K562 (cell line): ENCODE data around the gene VAT1L. TPM values are rescaled to one million over a fixed set of nuclear protein-coding genes. Genes with fewer than 3 reads are reported as not detected.
A peak's percentile ranks its signal among the peaks of the same experiment; 100 is the strongest.

ENCODE experiments used
- ATAC-seq: fragments of 200-7000 bp; cut with Tn5 transposase; 3 replicates; pipeline ENCODE4 v1.9.1; 2020; ENCODE audit warnings: moderate library complexity
- BruUV-seq: library from RNA; stranded (reverse); fragments of 400-500 nt; replicated peaks from 2 replicates; lab custom pipeline; 2021; lab: Mats Ljungman, UMichigan
- CTCF ChIA-PET: fragments of 300-600 bp; formaldehyde crosslinking; extraction: SDS; loops from one replicate; lab custom pipeline; 2021; ENCODE audit warnings: low intra/inter-chr PET ratio; lab: Yijun Ruan, JAX
- POLR2A ChIA-PET: fragments of 300-600, 350-650 bp; sonication (Branson Sonifier 250); formaldehyde crosslinking; extraction: SDS; loops from one replicate; lab custom pipeline; 2021; ENCODE audit warnings: antibody characterized with exemption, inconsistent platforms; lab: Yijun Ruan, JAX
- DNase-seq, 4 experiments: peaks; one replicate each; pipeline versions ENCODE4 v3.0.0 to v3.0.0-alpha.2; 2011 to 2018; ENCODE audit warnings: low spot score in 3 of 4, mixed read lengths in 3 of 4; ENCODE audit errors: extremely low read depth in 1 of 4
- FAIRE-seq: peaks from 2 replicates; lab custom pipeline; 2011; peaks lifted over from hg19 to GRCh38; lab: Jason Lieb, UNC
- H2AFZ ChIP-seq: 2 replicates; pipeline ENCODE4 v1.6.0; 2011; ENCODE audit warnings: low read depth, low read length, control low read depth, inconsistent platforms
- H3K27ac ChIP-seq: fragments of 200-600 bp; 3 replicates; pipeline ENCODE4 v1.8.0; 2011; ENCODE audit warnings: low read depth, mild to moderate bottlenecking, control low read depth, inconsistent platforms, low read length, moderate library complexity, mixed read lengths; ENCODE audit errors: extremely low read depth
- H3K27me3 ChIP-seq, 2 experiments: fragments of 300-600 bp in 1 of 2; 2 replicates in 1 of 2; 3 replicates in 1 of 2; pipeline versions ENCODE4 v1.6.0 to v1.8.0; 2011; ENCODE audit warnings: inconsistent platforms in 2 of 2, low read length in 2 of 2, mild to moderate bottlenecking in 1 of 2, mixed read lengths in 1 of 2, moderate library complexity in 1 of 2; ENCODE audit not compliant: control insufficient read depth in 2 of 2, insufficient read depth in 2 of 2
- H3K36me3 ChIP-seq: fragments of 300-600 bp; 3 replicates; pipeline ENCODE4 v1.8.0; 2011; ENCODE audit warnings: mild to moderate bottlenecking, low read length, inconsistent platforms; ENCODE audit not compliant: control insufficient read depth, insufficient read depth
- H3K4me1 ChIP-seq, 2 experiments: fragments of 200-600 bp in 1 of 2; replicated peaks in 1 of 2; 2 replicates in 1 of 2; 3 replicates in 1 of 2; pipeline versions ENCODE4 v1.5.1 to v1.8.0; 2011; ENCODE audit warnings: inconsistent platforms in 2 of 2, low read length in 2 of 2, mild to moderate bottlenecking in 1 of 2, mixed read lengths in 1 of 2, moderate library complexity in 1 of 2; ENCODE audit not compliant: control insufficient read depth in 2 of 2, insufficient read depth in 2 of 2
- H3K4me2 ChIP-seq: 2 replicates; pipeline ENCODE4 v1.6.1; 2011; ENCODE audit warnings: low read length, control low read depth, inconsistent platforms, mixed read lengths; ENCODE audit not compliant: insufficient read depth
- H3K4me3 ChIP-seq: fragments of 200-600 bp; sonication (generic), shearing (Covaris generic); 2 replicates; pipeline ENCODE4 v1.5.1; 2016; ENCODE audit warnings: control low read depth, inconsistent platforms
- H3K79me2 ChIP-seq: fragments of 200-600 bp; 3 replicates; pipeline ENCODE4 v1.8.0; 2011; ENCODE audit warnings: low read length, inconsistent platforms; ENCODE audit not compliant: control insufficient read depth, insufficient read depth
- H3K9ac ChIP-seq, 2 experiments: 2 replicates each; pipeline versions ENCODE4 v1.6.0 to v1.6.1; 2011; ENCODE audit warnings: low read depth in 2 of 2, low read length in 2 of 2, control low read depth in 1 of 2, inconsistent platforms in 1 of 2, mild to moderate bottlenecking in 1 of 2, mixed read lengths in 1 of 2; ENCODE audit not compliant: insufficient read depth in 1 of 2
- H3K9me1 ChIP-seq: one replicate; pipeline ENCODE4 v1.6.0; 2011; ENCODE audit warnings: inconsistent platforms, mild to moderate bottlenecking, low read length, moderate library complexity; ENCODE audit not compliant: control insufficient read depth, insufficient read depth
- H3K9me3 ChIP-seq: replicated peaks from 2 replicates; pipeline ENCODE4 v1.5.1; 2011; ENCODE audit warnings: low read depth, low read length, inconsistent platforms; ENCODE audit not compliant: control insufficient read depth, insufficient read depth
- H4K20me1 ChIP-seq: replicated peaks from 2 replicates; pipeline ENCODE4 v1.6.1; 2011; ENCODE audit warnings: low read length, inconsistent platforms, mixed read lengths; ENCODE audit not compliant: control insufficient read depth, insufficient read depth
- HDAC6 ChIP-seq: IDR thresholded peaks from 2 replicates; pipeline ENCODE4 v1.6.1; 2012; ENCODE audit warnings: low read depth, mild to moderate bottlenecking, control low read depth, inconsistent platforms, low read length, moderate library complexity
- HNRNPK ChIP-seq: fragments of 200-400 bp; formaldehyde crosslinking; IDR thresholded peaks from one replicate; pipeline ENCODE4 v1.6.1; 2018; ENCODE audit warnings: mild to moderate bottlenecking, low read depth, low read length; ENCODE audit not compliant: poor library complexity, severe bottlenecking
- NCOA2 ChIP-seq, 2 experiments: fragments of 450-650 bp; IDR thresholded peaks; 2 replicates each; pipeline ENCODE4 v1.6.1; 2018; ENCODE audit warnings: mild to moderate bottlenecking in 2 of 2, moderate library complexity in 1 of 2; ENCODE audit not compliant: partially characterized antibody in 2 of 2
- NEUROD1 ChIP-seq: fragments of 150-350 bp; IDR thresholded peaks from 2 replicates; pipeline ENCODE4 v1.6.1; 2014; ENCODE audit warnings: borderline replicate concordance, low read length, low read depth; ENCODE audit not compliant: partially characterized antibody
- NR1H2 ChIP-seq: sonication (generic); formaldehyde crosslinking; IDR thresholded peaks from 2 replicates; pipeline ENCODE4 v1.4.0; 2020; ENCODE audit warnings: mild to moderate bottlenecking, missing genetic modification reagents
- POLR3G ChIP-seq: IDR thresholded peaks from 2 replicates; pipeline ENCODE4 v1.6.1; 2011; ENCODE audit not compliant: insufficient read length, insufficient replicate concordance; ENCODE audit errors: extremely low read depth
- SRSF3 ChIP-seq: fragments of 200-400 bp; formaldehyde crosslinking; IDR thresholded peaks from 2 replicates; pipeline ENCODE4 v1.6.1; 2016; ENCODE audit warnings: mild to moderate bottlenecking, low read length, moderate library complexity; ENCODE audit not compliant: insufficient read depth
- SRSF9 ChIP-seq: fragments of 200-400 bp; formaldehyde crosslinking; IDR thresholded peaks from 2 replicates; pipeline ENCODE4 v1.6.1; 2017; ENCODE audit warnings: low read depth, low read length, borderline replicate concordance
- TSC22D4 ChIP-seq: fragments of 450-650 bp; IDR thresholded peaks from 2 replicates; pipeline ENCODE4 v1.6.1; 2016; ENCODE audit warnings: missing genetic modification characterization, missing biosample characterization, control low read depth
- ZNF76 ChIP-seq: fragments of 250-450 bp; sonication (Bioruptor Pico); IDR thresholded peaks from 2 replicates; pipeline ENCODE4 v1.4.0; 2020; ENCODE audit warnings: mild to moderate bottlenecking, moderate library complexity, borderline replicate concordance
- WGBS: fragments of 100-300 bp; shearing (Covaris generic); methylation state at CpG from one replicate; pipeline ENCODE4 v1.1.6; 2016; ENCODE audit warnings: low coverage, mixed read lengths; ENCODE audit not compliant: insufficient coverage; ENCODE audit errors: missing lambda C conversion rate; 5-methylcytosine and 5-hydroxymethylcytosine counted together
- in situ Hi-C: fragments of 300-500 bp; cut with MboI; formaldehyde crosslinking; loops from 4 replicates; pipeline ENCODE4 v1.15.0; 2018; ENCODE audit warnings: inconsistent platforms, mixed read lengths
- intact Hi-C: fragments of 100-400 bp; cut with micrococcal nuclease; formaldehyde crosslinking; loops from 2 replicates; pipeline ENCODE4 v1.14.2; 2022
- polyA plus RNA-seq, 8 experiments: library from polyadenylated mRNA; depleted of rRNA in 4 of 8; stranded (reverse) in 5 of 8; unstranded in 3 of 8; fragments of >200 nt; fragmentation: Nextera tagmentation in 2 of 8; fragmentation: Illumina TruSeq in 1 of 8; extraction: Ambion mirVana in 2 of 8; extraction: Trizol in 1 of 8; gene quantifications; 2 replicates each; pipeline versions ENCODE4 v1.2.1 to v1.2.3, GENCODE V29; 2011 to 2014; ENCODE audit warnings: inconsistent platforms in 1 of 8, missing spikeins in 1 of 8
- total RNA-seq, 7 experiments: library from RNA; depleted of rRNA in 6 of 7; stranded (reverse); fragments of >200 nt in 6 of 7; fragmentation: Illumina TruSeq in 2 of 7; extraction: Trizol in 2 of 7; gene quantifications; 2 replicates each; pipeline versions ENCODE4 v1.2.1 to v1.2.3, GENCODE V29; 2011 to 2021; ENCODE audit warnings: low replicate concordance in 1 of 7
- TF ChIP-seq, protein P1 (sequence below): sonication (generic); formaldehyde crosslinking; IDR thresholded peaks from 2 replicates; pipeline ENCODE4 v1.8.1; 2023; ENCODE audit warnings: mild to moderate bottlenecking, missing genetic modification reagents
- TF ChIP-seq, protein P2 (sequence below): fragments of 450-650 bp; formaldehyde crosslinking; IDR thresholded peaks from 2 replicates; pipeline ENCODE4 v1.4.0; 2020; ENCODE audit warnings: mild to moderate bottlenecking
- TF ChIP-seq, protein P3 (sequence below): fragments of 250-450 bp; sonication (Bioruptor Pico); IDR thresholded peaks from 2 replicates; pipeline ENCODE4 v1.8.0; 2022; ENCODE audit warnings: inconsistent platforms
- TF ChIP-seq, protein P4 (sequence below): fragments of 250-450 bp; sonication (Bioruptor Pico); IDR thresholded peaks from 2 replicates; pipeline ENCODE4 v1.4.0; 2020; ENCODE audit warnings: borderline replicate concordance

The VAT1L gene
- total and polyA plus RNA-seq, 9 of the 15 experiments (the other 6 are each of a cell fraction or from before 2014, with no cell fraction given), result 0.01 TPM; not detected in 8

DNA sequence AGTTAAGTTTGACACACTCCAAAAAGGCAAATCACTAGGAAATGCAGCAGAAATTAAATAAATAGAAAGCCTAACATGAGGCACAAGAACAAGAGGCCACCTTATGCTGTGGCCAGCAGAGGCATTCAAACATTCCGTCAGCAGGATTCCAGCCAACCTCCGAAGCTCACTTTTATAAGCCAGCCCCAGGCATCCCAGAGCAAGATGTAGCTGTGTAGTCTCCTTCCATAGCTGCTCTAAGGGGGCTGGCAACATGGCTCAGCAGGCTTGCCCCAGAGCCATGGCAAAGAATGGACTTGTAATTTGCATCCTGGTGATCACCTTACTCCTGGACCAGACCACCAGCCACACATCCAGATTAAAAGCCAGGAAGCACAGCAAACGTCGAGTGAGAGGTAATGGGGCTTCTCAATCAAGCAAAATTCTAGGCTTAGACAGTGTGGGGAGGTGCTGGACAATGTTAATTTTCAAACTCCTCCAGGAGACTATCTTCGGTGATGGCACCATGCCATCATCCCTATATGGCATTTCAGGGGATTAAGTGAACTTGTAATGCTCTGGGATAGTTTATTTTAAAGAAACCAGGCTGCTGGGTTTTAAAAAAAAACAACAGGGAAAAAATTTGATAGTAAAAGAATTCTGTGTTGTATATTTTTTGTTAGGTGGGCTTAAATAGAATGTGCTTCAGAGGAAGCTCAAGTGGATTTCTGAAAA, 234.1 kb downstream of the VAT1L start, which contains the start of gene CLEC3A:
Gene CLEC3A, plus strand, starts transcription at position 202 of the 714 bp plus-strand sequence. Its CDS starts 79 bp downstream, at position 281.
- Histone ChIP-seq H3K9ac (no peak within 1 kb of the TSS), H3K27ac (no peak within 1 kb of the TSS), H3K79me2 (no peaks in the 10 kb centered on the region), H4K20me1 (no peaks in the 10 kb centered on the region; the same call in 1 of the 2 replicates), H3K4me1 (no peaks in the 10 kb centered on the region), H2AFZ (no peak within 1 kb of the TSS), H3K9me3 (no peaks in the 10 kb centered on the region; the same call in 1 of the 2 replicates), H3K27me3 (peaks cover 2 to 4% of the 10 kb centered on the region in 2 experiments; a peak in 2 of 5 replicates), H3K4me3 (no peak within 1 kb of the TSS), H3K4me2 (no peak within 1 kb of the TSS), H3K36me3 (no peaks in the 10 kb centered on the region), H3K9me1 (no peaks in the 10 kb centered on the region)
- FAIRE-seq (no peak), DNase-seq (no peak), ATAC-seq (peak; percentile 44; the same call in 2 of the 3 replicates)
- ChIA-PET CTCF (no interaction called here), POLR2A (no interaction called here)
- 1% methylated on average over 5 of the region's 5 CpGs for WGBS
- intact Hi-C loops (no loop called here), in situ Hi-C loops (no loop called here)
- BruUV-seq, result no TSS peak
- TF ChIP-seq TSC22D4 (tag) (no peak), SRSF3 (no peak), NR1H2 (no peak), SRSF9 (no peak), HNRNPK (no peak), POLR3G (no peak), HDAC6 (no peak), NEUROD1 (no peak), NCOA2 (IDR thresholded peaks at IDR 0.05; ENCODE audit: partially characterized antibody in 2 of 2) (no peak), ZNF76 (CRISPR knock-in tag) (no peak)
- TF ChIP-seq, protein P1, sequence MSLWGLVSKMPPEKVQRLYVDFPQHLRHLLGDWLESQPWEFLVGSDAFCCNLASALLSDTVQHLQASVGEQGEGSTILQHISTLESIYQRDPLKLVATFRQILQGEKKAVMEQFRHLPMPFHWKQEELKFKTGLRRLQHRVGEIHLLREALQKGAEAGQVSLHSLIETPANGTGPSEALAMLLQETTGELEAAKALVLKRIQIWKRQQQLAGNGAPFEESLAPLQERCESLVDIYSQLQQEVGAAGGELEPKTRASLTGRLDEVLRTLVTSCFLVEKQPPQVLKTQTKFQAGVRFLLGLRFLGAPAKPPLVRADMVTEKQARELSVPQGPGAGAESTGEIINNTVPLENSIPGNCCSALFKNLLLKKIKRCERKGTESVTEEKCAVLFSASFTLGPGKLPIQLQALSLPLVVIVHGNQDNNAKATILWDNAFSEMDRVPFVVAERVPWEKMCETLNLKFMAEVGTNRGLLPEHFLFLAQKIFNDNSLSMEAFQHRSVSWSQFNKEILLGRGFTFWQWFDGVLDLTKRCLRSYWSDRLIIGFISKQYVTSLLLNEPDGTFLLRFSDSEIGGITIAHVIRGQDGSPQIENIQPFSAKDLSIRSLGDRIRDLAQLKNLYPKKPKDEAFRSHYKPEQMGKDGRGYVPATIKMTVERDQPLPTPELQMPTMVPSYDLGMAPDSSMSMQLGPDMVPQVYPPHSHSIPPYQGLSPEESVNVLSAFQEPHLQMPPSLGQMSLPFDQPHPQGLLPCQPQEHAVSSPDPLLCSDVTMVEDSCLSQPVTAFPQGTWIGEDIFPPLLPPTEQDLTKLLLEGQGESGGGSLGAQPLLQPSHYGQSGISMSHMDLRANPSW (CRISPR knock-in tag), result no peak
- TF ChIP-seq, protein P2, sequence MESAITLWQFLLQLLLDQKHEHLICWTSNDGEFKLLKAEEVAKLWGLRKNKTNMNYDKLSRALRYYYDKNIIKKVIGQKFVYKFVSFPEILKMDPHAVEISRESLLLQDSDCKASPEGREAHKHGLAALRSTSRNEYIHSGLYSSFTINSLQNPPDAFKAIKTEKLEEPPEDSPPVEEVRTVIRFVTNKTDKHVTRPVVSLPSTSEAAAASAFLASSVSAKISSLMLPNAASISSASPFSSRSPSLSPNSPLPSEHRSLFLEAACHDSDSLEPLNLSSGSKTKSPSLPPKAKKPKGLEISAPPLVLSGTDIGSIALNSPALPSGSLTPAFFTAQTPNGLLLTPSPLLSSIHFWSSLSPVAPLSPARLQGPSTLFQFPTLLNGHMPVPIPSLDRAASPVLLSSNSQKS (CRISPR knock-in tag), result no peak
- TF ChIP-seq, protein P3, sequence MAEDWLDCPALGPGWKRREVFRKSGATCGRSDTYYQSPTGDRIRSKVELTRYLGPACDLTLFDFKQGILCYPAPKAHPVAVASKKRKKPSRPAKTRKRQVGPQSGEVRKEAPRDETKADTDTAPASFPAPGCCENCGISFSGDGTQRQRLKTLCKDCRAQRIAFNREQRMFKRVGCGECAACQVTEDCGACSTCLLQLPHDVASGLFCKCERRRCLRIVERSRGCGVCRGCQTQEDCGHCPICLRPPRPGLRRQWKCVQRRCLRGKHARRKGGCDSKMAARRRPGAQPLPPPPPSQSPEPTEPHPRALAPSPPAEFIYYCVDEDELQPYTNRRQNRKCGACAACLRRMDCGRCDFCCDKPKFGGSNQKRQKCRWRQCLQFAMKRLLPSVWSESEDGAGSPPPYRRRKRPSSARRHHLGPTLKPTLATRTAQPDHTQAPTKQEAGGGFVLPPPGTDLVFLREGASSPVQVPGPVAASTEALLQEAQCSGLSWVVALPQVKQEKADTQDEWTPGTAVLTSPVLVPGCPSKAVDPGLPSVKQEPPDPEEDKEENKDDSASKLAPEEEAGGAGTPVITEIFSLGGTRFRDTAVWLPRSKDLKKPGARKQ (CRISPR knock-in tag), result no peak
- TF ChIP-seq, protein P4, sequence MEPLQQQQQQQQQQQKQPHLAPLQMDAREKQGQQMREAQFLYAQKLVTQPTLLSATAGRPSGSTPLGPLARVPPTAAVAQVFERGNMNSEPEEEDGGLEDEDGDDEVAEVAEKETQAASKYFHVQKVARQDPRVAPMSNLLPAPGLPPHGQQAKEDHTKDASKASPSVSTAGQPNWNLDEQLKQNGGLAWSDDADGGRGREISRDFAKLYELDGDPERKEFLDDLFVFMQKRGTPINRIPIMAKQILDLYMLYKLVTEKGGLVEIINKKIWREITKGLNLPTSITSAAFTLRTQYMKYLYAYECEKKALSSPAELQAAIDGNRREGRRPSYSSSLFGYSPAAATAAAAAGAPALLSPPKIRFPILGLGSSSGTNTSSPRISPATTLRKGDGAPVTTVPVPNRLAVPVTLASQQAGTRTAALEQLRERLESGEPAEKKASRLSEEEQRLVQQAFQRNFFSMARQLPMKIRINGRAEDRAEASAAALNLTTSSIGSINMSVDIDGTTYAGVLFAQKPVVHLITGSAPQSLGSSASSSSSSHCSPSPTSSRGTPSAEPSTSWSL, result no peak
